Daoy (cell line): ENCODE results near the gene BMAL2. TPM values are rescaled to one million over a fixed set of nuclear protein-coding genes. Genes with fewer than 3 reads are reported as not detected.

Source experiments
- DNase-seq: peaks from one replicate; pipeline ENCODE4 v3.0.0-alpha.2; 2015; ENCODE audit warnings: low read depth
- total RNA-seq: library from RNA; depleted of rRNA; stranded (reverse); fragments of >200 nt; shearing (Covaris generic); gene quantifications from 2 replicates; pipeline ENCODE4 v1.2.3, GENCODE V29; 2014

Gene BMAL2
- total RNA-seq, 1 experiment from 2014 or later = 65.3 TPM

DNA sequence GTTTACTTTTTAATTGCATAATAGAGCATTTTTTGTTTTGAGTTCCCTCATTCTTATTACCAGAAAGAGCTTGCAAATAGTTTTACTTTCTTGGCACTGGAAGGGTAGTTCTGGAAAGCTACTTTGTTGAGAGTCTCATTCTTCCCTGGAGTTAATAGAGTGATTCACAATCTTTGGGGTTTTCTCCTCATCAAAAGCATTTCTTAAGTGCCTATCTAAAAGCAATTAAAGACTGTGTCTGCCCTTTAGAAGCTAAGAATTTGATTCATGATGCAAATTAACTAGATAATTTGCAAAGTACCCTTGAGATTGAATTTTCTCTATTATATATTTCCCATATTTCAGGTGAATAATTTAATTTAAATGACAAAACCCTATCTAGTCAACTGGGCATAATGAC lies 8.1 kb upstream of the BMAL2 start:
- DNase-seq = no peak

DNA sequence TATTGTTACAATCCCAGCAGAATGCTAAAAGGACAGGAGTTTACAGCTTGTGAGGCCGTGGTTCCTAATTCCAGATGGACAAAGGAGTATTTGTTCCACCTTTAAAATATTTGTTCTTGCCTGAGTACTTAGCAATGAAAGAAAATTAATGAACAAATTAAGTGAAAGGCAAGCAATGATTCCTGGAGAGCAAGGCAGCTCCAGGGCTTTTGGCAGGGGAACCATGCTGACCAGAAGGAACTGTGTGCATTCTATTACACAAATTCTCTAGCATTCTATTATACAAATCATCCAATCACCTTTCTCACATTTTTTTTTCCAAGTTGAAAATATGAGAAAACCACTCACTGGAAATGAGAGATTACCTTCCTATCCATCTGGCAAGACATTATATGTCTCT lies 1.8 kb upstream of the BMAL2 start:
- no peak for DNase-seq

DNA sequence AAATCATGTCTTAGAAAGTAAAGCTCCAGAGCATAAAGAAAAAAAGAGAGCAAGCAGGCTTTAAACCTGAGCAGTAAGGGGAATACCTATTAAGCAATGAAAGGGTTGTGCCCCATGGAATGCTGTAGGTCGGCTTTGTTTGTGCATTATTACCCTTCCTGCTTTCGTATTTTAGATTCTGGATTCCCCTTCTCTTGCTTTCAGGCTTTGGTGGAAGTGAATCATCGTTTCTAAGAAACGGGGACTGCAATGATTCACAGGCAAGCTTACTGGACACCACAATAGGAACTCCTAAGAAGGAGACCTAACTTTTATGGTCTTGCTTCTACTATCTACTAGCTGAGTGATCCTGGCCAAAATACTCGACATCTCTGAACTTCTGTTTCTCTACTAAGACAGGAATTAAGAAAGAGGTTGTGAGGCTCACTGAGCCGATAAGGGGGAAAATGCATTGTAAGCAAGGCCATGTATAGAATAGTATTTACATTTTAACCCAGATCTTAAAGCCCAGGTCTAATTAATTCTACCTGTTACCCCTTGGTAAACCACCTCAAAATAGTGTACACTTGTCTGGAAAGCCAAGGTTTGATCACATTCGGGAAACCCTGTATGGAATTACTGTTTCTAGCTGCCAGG lies 1.2 kb upstream of the BMAL2 start:
- peak; percentile 90 for DNase-seq

DNA sequence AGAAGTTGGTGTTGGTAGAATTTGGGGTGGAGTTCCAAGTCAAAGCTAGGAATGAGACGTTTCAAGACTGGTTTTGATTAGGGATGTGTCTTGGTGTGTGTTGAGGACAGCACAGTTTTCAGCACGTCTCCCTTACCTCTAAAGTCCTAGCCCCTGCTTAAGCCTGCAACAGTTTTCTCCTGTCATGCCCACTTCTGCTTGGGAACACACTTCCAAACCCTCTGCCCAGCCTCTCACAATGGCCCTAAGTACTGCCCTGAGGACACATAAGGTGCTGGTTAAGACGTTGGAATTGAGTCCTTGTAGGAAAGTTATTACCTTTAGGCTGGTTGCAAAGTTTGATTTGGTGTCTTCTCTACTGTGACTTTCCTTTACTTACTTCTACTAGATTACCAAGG lies 710 bp upstream of the BMAL2 start:
- no peak for DNase-seq

DNA sequence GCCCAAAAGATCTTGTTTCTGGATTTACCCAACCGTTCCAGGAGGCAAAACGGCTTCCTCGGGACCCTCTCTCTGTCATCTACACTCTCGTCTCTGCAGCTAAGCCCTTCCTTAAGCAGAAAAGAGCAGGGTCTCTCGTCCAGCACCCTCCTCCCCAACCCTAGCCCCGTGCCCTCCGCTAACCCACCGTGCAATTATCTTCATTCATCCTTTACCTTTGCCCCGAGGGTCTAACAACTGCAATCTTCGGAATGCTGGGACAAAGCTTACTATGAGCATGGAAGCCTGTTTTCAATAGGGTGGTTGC lies 276 bp upstream of the BMAL2 start:
- no peak for DNase-seq

DNA sequence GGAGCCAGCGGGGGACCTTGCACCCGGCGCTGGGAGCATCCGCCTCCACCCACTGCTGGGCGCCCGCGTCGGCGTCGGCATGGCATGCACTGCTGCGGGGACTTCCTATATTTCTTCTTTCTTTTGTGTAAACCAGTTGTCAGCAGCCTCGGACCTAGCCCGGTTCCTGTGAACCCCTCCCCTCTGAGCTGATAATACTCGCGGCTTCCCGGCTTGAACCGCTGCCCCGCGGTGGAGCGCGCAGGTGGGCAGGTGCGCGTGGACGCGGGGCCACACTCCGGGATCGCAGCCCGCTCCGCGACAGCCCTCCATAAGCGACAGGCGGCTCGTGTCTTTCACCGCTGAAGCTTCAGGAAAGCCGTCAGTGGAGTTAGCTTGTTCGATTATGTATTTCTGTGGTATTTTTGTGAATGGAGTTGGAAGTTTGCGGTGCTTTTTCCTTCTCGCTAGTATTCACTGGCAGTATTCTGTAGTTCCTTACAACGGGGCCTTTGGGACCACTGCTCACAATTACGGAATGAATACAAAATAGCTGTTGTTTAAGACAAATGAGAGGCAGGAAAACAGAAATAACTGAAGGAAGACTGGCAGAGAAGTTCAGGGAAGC lies 870 bp downstream of the BMAL2 start:
- DNase-seq = peak; percentile 52

DNA sequence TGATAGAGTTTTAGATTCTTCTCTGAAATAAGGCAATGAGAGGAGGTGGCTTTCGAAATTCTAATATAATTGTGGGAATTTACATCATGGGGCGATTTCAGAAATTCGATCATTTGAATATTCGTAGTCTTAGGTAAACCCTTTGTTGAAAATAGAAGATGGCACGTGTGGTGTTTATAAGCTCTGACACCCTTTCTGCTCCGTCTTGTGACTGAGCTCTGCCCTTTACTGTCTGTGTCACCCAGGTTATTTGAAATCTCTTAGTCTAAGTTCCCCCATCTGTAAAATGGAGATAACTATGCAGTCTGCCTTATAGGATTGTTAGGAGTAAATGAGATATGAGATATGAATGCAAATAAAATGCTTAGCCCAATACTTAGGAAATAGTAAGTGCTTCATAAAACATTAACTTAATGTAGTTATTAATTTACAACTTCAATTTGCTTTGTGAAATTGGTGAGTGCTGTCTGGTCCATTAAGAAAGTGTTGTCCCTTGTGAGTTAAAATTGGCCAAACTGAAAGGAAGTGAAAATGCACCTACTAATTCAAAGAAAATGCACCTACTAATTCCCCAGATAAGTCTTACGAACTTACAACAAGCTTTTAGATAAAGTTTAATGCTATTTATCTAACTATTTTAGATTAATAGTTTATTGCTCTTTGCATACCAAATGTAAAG lies 1.5 kb downstream of the BMAL2 start:
- no peak for DNase-seq

DNA sequence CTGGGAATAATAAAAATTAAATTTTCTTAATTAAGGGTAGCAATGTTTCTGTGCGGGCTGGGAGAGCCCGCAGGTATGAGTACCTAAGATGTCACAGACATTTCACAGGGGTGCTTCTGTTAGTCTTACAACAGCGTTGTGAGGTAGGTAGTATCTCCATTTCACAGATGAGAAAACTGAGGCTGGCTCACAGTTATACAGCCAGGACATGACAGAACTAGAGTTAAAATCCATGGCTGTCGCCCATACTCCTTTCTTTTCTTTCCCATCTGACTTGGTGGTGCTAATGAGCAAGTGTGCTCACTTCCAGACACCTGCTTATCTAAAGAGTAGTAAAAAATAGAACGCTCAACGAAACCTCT lies 2.1 kb downstream of the BMAL2 start:
- DNase-seq = no peak

DNA sequence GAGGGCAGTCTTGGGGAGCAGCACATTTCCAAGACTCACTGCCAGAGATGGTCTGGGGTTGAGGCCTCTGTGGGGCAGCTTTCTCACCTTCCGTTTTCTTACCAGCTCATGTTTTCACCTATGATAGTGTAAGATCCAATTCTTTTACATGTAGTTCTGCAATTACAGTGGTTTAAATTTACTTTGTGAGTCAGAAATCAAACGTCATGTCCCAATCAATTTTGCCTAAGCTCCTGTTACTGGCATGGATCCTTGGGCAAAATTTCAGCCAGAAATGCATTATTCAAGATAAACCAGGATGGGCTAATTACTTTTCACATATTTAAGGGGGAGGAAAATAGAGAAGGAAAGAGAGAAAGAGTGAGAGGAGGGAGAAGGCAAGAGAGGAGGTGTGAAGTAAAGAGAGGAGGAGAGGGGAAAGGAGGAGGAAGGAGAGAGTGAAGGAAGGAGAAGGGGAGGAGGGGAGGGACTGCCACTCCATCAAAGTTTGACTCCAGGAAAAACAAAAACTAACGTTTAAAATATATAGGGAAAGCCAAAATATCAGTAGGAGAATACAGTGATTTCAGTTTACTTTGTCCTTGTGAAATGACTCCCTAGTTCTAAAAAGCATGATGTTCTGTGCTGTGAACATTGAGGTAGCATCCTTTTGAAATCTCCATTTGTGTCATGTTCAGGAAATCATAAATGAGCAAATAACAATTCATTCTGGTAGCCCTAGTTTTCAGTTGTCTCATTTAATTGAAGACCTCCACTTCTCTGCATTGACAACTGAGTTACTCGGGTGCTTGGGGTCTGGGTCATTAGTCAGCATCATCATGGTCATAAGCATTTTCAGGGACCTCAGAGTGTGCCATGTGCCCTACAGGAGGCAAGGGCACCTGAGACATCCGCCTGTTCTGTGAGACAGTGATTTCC lies 3.0 kb downstream of the BMAL2 start:
- DNase-seq = no peak

DNA sequence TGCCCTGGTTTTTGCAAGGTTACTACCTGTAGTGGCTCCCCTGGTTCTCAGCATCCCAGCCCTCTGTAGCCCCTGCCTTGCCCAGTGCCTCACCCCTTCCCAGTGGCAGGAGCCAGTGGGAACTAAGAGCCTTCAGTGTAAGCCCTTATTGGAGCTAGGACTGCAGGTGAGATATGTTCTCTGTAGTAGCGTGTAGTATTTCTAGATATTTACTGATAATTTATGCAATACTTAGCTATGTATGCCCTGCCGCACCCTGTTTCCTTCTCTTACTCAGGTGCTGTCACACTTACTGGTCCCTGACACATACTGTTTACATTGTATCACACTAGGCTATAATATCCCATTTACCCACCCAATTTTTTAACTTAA lies 3.6 kb downstream of the BMAL2 start:
- DNase-seq = no peak

DNA sequence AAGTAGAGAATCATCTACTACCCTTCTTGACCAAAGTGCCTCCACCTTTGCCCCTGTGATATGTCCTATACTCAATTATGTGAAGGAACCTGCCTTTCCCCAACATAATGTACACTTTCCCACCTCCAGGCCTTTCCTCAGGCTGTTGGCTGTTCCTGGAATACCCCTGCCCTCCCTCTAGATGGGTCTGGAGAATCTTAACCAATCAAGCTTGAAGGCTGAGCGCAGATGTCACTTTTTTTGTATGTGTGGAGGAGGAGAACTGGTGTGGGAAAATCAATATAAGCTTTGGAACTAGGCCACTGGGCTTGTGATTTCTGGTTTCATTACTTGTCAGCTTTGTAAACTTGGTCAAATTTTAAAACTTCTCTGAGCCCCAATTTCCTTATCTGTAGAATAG lies 4.7 kb downstream of the BMAL2 start:
- DNase-seq = no peak

DNA sequence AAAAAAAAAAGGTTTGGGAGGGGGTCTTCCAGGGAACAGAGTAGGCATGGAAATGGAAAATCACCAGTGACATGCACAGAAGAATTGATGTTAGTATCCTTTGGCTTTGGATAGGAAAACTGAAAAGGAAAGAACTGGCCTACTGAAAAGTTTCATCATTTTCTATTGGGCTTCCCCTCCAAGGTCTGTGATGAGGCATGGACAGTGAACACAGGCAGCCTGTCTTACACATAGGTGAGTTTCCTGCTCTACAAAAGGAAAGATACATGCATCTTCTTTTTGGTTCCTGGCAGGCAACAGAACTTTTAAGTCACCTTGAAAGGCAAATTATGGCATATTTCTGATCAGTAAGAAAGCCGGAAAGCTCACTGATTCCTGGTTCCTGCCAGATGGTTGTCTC lies 5.8 kb downstream of the BMAL2 start:
- no peak for DNase-seq

DNA sequence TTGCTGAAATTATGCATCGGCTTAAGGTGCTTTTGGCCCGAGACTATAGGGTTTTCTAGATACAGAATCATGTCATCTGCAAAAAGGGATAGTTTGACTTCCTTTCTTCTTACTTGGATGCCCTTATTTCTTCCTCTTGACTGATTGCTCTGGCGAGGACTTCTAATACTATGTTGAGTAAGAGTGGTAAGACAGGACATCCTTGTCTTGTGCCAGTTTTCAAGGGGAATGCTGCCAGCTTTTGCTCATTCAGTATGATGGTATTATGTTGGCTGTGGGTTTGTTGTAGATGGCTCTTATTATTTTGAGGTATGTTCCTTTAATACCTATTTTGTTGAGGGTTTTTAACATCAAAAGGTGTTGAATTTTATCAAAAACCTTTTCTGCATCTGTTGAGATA lies 8.3 kb downstream of the BMAL2 start:
- DNase-seq = no peak

DNA sequence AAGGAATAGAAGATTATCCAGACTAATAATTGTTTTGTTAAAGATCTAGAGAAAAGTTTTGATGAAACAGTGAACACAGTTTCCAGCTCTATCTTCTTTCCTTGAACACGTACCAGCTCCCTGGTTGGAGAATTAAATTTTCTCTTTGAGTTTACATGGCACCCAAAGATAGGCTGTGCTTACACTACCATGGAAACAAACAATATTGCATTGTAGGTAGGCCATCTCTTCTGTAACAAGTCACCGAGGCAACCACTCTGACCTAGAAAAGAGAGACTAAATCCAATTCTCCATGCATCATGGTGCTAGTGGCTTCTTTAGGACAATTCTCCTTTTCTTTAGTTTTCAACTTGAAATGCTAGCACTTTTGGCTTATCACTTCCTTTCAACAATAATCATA lies 9.9 kb downstream of the BMAL2 start:
- DNase-seq = no peak

DNA sequence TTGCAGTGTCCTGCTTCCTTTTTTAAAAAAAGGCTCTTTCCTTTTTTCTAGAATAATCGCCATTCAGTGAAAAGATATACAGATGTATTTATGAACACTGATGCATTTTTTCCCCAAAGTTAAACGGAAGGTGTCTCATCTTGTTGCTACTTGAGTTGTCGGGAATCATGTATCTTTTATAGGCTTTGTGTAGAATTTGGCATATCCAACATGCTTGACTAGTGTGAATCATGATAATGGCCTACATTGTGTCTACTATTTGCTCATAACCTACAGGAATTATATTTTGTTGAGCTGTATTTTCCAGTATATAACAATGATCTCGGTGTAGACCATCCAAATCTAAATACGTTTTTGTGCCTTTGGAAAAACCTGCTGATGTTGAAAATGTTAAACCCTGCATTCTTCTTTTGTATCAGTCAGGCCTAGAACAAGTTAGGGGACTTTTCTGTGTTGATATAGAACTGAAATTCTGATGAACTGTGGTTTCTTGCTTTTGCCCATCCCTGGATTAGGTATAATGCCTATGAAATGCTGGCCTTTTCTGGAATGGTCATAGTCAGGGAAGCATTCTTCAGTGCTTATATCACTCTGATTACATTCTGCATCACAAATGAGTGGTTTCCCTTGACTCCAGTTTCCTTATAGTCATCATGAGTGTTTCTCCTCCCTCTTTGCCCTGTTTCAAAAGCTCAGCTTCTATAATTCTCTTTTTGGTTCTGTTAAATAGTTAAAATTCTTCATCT lies 10.8 kb downstream of the BMAL2 start:
- peak; percentile 88 for DNase-seq

DNA sequence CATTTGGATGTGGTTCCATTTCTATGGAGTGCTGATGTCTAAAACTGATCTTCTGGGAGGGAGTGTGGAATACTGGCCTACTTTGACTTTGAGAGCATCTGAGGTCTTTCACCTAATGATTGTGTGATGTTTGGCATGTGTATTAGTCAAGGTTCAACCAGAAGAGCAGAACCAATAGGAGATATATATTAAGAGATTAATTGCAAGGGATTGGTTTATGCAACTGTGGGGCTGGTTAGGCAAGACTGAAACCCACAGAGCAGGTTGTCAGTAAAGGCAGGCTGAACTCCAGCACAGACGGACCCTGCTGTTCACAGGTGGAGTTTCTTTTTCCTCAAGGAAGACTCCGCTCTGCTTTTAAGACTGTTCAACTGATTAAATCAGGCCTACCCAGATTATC lies 11.6 kb downstream of the BMAL2 start:
- no peak for DNase-seq

DNA sequence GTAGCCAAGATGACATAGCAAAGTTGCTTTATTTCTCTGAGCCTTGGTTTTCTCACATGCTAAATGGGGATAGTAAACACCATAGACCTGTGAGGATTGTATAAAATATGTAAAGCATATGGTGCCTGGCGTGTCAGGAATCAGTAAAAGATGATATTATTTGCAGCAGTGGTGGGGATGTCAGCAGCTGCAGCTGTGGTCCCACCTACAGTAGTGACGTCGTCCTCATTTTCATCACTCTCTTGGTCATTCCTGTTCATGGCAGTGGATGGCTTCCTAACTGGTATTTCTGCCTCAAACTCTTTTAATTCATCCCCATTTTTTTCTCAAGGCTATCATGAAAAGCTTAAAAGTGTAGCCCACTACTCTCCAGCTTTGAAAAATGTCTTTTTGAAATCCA lies 12.1 kb downstream of the BMAL2 start:
- DNase-seq = no peak

DNA sequence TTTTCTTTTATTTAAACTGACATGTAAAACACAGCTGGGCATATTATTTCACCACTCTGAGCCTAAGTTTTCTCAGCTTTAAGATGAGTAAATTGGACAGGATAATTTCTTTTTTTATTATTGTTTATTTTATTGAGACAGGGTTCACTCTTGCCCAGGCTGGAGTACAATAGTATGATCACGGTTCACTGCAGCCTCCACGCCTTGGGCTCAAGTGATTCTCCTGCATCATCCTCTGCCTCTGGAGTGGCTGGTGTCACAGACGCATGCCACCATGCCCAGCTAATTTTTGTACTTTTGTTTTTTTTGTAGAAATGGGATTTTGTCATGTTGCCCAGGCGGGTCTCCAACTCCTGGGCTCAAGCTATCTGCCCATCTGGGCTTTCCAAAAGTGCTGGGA lies 12.7 kb downstream of the BMAL2 start:
- DNase-seq = no peak

DNA sequence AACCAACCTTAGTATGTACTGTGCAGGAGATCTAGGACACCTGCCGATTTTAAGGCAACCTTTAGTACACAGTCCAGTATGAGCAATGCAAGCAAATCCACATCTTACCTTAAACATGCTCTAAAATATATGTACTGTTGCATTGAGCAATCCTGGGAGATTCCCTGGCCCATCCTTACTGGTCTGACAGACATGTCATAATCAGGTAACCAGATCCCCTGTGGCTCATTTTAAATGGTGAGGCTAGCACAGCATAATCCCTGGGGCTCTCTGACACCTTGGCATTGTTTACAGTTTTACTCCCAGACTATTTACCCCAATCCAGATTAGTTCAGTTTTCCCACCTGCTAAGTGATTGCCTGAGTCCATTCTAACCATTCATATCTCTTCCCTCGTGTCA lies 15.1 kb downstream of the BMAL2 start:
- no peak for DNase-seq

DNA sequence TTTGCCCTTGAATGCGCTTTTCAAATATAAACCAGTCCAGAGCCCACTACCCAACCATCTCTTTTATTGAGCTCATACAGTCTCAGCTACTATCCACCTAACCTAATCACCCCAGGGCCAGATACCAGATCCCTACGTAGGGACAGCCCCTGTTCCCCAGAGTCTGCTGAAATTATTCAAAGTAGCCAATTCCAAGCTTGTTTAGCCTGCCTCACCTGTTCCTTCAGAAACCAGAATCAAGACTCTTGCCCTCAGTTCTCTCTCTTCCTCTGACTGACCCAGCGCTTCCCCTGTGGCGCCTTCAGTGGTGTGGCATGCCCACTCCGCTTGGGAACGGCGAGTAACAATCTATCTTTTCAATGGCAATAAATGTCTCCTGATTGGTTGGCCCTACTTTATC lies 18.8 kb downstream of the BMAL2 start:
- DNase-seq = no peak

DNA sequence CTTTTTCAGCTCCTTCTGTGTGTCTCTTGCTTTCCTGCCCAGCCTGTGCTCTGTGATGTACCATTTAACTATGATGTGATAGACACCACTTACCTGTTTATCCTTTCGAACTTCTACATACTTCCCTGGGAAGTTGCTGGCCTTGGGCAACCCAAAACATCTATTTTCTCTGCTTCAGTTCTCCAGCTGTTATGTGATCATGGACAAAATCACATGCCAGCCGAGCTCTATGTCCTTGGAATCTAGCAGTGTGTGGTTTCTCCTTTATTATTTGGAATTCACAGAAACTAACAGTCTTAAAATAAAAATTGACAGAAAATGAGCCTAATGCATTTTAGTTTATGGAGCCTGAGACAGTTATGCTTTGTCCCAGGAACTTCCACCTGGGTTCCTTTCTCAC lies 22.9 kb downstream of the BMAL2 start:
- no peak for DNase-seq

DNA sequence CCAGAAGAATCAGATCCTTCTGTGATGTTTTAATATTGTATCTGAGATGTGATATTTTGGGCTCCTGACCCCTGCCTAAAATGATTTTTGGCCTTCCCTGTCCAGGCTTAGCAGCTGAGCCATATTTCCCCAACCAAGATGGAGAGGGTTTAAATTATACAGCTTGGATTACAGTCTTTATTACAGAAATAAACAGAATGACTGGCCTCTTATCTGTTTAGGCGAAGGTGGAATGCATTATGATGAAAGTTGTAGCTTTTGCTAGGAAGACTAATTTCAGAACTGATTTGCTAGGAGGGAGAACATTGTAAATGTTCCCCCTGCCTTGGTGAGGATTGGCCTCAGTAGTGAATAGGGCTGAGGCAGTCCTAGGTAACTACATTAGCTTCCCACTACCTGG lies 23.3 kb downstream of the BMAL2 start:
- DNase-seq = no peak
